Thyroid gland (tissue), 4 donors: ENCODE results near the gene NUP42. TPM values are rescaled to one million over a fixed set of nuclear protein-coding genes. Genes with fewer than 3 reads are reported as not detected.
A peak's percentile ranks its signal among the peaks of the same experiment; 100 is the strongest.

ENCODE experiments used
- DNase-seq, 2 donors: peaks; one replicate each; pipeline ENCODE4 v3.0.0-alpha.2; 2019
- H3K27ac ChIP-seq, 3 donors: fragments of 200-600 bp; sonication (generic); 1 replicate in 2 of 3; 2 replicates in 1 of 3; pipeline ENCODE4 v1.5.1; 2016 to 2019; ENCODE audit warnings: mild to moderate bottlenecking in 1 of 3, moderate library complexity in 1 of 3
- H3K27me3 ChIP-seq: fragments of 200-600 bp; sonication (generic); one replicate; pipeline ENCODE4 v1.5.1; 2019
- H3K36me3 ChIP-seq, 2 donors: fragments of 200-600 bp; sonication (generic); one replicate each; pipeline ENCODE4 v1.5.1; 2016 to 2019
- H3K4me1 ChIP-seq, 2 donors: fragments of 200-600 bp; sonication (generic); one replicate each; pipeline ENCODE4 v1.5.1; 2017 to 2019
- H3K4me3 ChIP-seq, 3 donors: fragments of 200-600 bp; sonication (generic); replicated peaks in 1 of 3; 1 replicate in 2 of 3; 2 replicates in 1 of 3; pipeline ENCODE4 v1.5.1; 2016; ENCODE audit warnings: mild to moderate bottlenecking in 1 of 3
- H3K9me3 ChIP-seq: fragments of 200-600 bp; sonication (generic); one replicate; pipeline ENCODE4 v1.5.1; 2017
- CTCF ChIP-seq, 6 experiments: fragments of 200-600 bp in 3 of 6; fragments of 450-650 bp in 3 of 6; sonication (generic) in 3 of 6; IDR thresholded peaks; one replicate each; pipeline ENCODE4 v1.5.1; 2016 to 2019; ENCODE audit warnings: antibody characterized with exemption in 6 of 6, mild to moderate bottlenecking in 2 of 6, inconsistent platforms in 1 of 6, moderate library complexity in 1 of 6
- POLR2A ChIP-seq, 2 donors: fragments of 450-650 bp; IDR thresholded peaks; one replicate each; pipeline ENCODE4 v1.6.1; 2017; ENCODE audit warnings: antibody characterized with exemption in 2 of 2, mild to moderate bottlenecking in 2 of 2, moderate library complexity in 1 of 2
- WGBS, 2 donors: methylation state at CpG; one replicate each; pipeline ENCODE4 v1.1.5; 2017; 5-methylcytosine and 5-hydroxymethylcytosine counted together
- intact Hi-C: fragments of 100-400 bp; cut with DNase I; formaldehyde crosslinking; loops from one replicate; pipeline ENCODE4 v1.15.1; 2023
- total RNA-seq, 4 donors: library from RNA; depleted of rRNA; stranded (reverse); fragments of >200 nt; gene quantifications; one replicate each; pipeline ENCODE4 v1.2.3, GENCODE V29; 2016

The NUP42 gene
- total RNA-seq, 4 donors from 2014 or later: 34.2 to 55.8 (median 45.4) TPM

DNA sequence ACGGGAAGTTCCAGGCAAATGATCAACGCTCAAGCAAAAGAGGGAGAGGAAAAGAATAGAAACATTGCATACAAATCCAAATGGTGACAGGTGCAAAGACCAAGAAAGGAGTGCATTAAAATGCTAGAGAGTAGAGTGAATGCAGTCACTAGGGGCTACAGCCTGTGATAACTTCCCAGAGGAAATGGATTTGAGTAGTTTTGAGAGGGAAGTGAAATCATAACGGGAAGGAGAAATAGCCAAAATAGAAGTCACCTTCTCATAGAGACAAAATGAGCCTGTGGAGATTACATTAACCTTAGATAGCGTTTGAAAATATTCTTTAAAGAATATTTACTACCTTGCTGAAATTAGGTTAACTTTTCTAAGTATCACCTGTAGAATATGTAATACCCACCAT lies 26.5 kb downstream of the NUP42 start:
- Histone ChIP-seq H3K36me3 (no peaks in the 10 kb centered on the region), H3K4me1 (no peaks in the 10 kb centered on the region), H3K4me3 (no peak overlapping the region), H3K9me3 (no peaks in the 10 kb centered on the region), H3K27me3 (no peaks in the 10 kb centered on the region), H3K27ac (no peak overlapping the region)
- TF ChIP-seq CTCF (IDR thresholded peaks at IDR 0.05) (no peak), POLR2A (IDR thresholded peaks at IDR 0.05) (no peak)
- intact Hi-C loops: no loop called here
- WGBS, 2 donors: 81 to 87% methylated on average over 4 of the region's 4 CpGs
- no peak for DNase-seq

- TF ChIP-seq POLR2A (IDR thresholded peaks at IDR 0.05) (no peak), CTCF (IDR thresholded peaks at IDR 0.05) (no peak)
- DNase-seq: no peak
- Histone ChIP-seq H3K4me3 (no peak overlapping the region), H3K4me1 (no peaks in the 10 kb centered on the region), H3K36me3 (no peaks in the 10 kb centered on the region), H3K9me3 (no peaks in the 10 kb centered on the region), H3K27ac (no peak overlapping the region), H3K27me3 (no peaks in the 10 kb centered on the region)
- intact Hi-C loops: no loop called here
- WGBS, 2 donors: 86 to 88% methylated on average over 2 of the region's 2 CpGs
Observed at GRCh38 chr7:23210506-23210905, 28.7 kb downstream of the NUP42 start.

GRCh38 chr7:23211589-23211988 lies 29.7 kb downstream of the NUP42 start:
- Histone ChIP-seq H3K36me3 (no peaks in the 10 kb centered on the region), H3K27ac (no peak overlapping the region), H3K4me1 (no peaks in the 10 kb centered on the region), H3K9me3 (no peaks in the 10 kb centered on the region), H3K4me3 (no peak overlapping the region), H3K27me3 (no peaks in the 10 kb centered on the region)
- TF ChIP-seq POLR2A (IDR thresholded peaks at IDR 0.05) (no peak), CTCF (IDR thresholded peaks at IDR 0.05) (no peak)
- intact Hi-C loops: no loop called here
- 64 to 67% methylated on average over 11 of the region's 11 CpGs for WGBS, 2 donors
- peak in 1 of 2 donors; percentile 2 for DNase-seq

GRCh38 chr7:23212395-23212794 lies 30.5 kb downstream of the NUP42 start:
- 82 to 90% methylated on average over 2 of the region's 2 CpGs for WGBS, 2 donors
- Histone ChIP-seq H3K4me1 (no peaks in the 10 kb centered on the region), H3K9me3 (no peaks in the 10 kb centered on the region), H3K27ac (no peak overlapping the region), H3K36me3 (no peaks in the 10 kb centered on the region), H3K4me3 (no peak overlapping the region), H3K27me3 (no peaks in the 10 kb centered on the region)
- DNase-seq: no peak
- TF ChIP-seq POLR2A (IDR thresholded peaks at IDR 0.05): no peak
- TF ChIP-seq CTCF (IDR thresholded peaks at IDR 0.05): no peak
- intact Hi-C loops: no loop called here

- WGBS, 2 donors: 83 to 87% methylated on average over 4 of the region's 4 CpGs
- Histone ChIP-seq H3K4me1 (no peaks in the 10 kb centered on the region), H3K27me3 (no peaks in the 10 kb centered on the region), H3K9me3 (no peaks in the 10 kb centered on the region), H3K36me3 (no peaks in the 10 kb centered on the region), H3K27ac (no peak overlapping the region), H3K4me3 (no peak overlapping the region)
- DNase-seq: no peak
- TF ChIP-seq CTCF (IDR thresholded peaks at IDR 0.05): no peak
- no peak for TF ChIP-seq POLR2A (IDR thresholded peaks at IDR 0.05)
- intact Hi-C loops: no loop called here
Observed at GRCh38 chr7:23212841-23213240, 31.0 kb downstream of the NUP42 start.
